ENCODE data around the gene PRPF19. TPM values are rescaled to one million over a fixed set of nuclear protein-coding genes. Genes with fewer than 3 reads are reported as not detected.
A peak's percentile ranks its signal among the peaks of the same experiment; 100 is the strongest.

PRPF19 gene
- total RNA-seq, 2 donors from 2014 or later = 55.8 to 58.8 TPM

DNA sequence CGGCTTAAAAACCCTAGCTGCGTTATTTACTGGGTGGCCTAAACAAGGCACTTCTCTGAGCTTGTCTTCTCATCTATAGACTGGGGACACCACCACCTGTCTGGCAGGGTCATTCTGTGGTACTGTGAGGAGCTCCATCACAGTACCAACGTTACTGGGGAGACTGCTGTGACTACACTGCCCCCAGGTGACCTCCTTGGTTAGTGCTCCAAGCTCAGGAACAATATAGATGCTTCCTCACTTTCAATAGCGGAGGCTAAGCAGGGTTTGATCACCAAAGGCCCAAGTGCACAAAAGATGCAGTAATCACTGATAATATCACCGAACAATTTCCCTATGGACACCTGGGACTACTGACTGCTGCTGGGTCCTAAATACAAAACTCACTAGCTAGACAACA is 18.8 kb downstream of the PRPF19 start:
- DNase-seq = peak in 1 of 2 donors; percentile 72
- peak; percentile 95 for ATAC-seq
- intact Hi-C loops (cut with DNase I, micrococcal nuclease) = loop anchor here in 1 of 2 donors (5.0 kb wide), 1 partner anchor 55 kb away; no protein-coding TSS in a partner anchor

DNA sequence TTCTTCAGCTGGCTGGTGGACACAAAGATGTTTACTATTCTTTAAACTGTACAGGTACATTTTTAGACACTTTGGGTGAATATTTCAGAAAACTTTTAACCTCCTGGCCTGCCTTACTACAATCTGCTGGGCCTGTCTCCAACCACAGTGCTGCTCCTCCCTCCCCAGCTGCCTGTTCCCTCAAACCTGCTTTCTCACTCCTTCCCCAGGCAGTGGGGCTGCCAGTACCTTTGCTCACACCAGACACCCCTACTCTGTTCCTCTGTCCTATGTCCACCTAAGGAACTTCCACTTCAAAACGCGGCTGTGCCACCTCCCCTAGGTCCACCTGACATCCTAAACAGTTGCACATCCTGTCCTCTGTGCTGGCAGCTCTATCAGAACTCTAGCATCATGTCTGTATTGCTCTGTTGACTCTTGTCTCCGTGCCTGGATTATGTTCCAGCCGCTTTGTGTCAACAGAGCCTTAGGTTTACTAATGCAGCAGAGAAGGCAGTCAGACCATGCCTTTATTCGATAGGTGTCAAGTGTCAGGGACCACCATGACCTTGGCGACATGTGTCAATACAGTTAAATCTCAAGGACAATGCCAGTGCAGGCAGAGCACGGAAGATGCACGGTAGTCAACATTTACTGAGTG is 25.6 kb downstream of the PRPF19 start:
- ATAC-seq = no peak
- intact Hi-C loops (cut with DNase I, micrococcal nuclease) = no loop called here
- no peak for DNase-seq

DNA sequence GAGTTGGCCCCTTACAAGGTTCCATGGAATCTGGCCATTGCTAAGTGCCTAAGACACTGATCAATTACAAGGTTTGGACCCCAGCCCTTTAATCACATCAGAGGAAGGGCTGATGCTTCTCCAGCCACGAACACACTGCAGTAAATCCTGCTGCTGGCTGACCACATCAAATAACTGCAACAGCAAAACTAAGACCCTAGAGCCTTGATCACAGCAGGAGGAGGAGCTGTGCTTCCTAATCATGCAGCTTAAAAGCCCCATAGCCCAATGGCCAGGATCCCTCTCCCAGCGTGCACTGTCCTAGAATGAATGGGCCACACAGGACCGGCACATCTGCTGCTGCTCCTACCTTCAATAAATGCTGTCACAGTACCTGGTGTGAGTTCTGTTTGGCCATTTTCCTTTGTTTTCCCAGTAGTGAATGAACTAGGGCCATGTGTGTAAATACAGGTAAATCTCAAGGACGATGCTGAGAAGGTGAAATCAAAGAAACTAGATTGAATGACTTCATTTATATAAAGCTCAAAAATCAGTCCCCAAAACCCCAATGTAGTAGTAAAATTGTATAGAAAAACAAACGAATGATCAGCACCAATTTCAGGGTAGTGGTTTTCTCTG is 26.3 kb downstream of the PRPF19 start:
- ATAC-seq = no peak
- DNase-seq = no peak
- intact Hi-C loops (cut with DNase I, micrococcal nuclease) = no loop called here

DNA sequence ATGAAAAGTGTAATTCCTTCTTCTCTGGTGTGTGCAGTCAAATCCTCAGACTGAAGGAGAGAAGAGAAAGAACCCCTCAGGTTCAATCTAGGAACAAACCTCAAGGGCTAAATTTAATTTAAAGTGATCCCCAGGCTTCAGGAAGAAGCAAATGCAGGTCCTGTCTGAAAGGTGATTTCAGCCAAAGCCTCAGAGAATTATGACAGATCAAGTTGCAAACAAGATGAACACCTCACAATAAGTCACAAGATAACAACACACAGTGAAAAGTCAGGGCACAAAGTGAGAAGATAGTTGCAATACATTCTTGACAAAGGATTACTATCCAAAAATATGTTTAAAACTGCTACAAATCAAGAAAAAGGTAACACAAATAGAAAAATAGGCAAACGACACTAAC is 27.3 kb downstream of the PRPF19 start:
- ATAC-seq (no peak), DNase-seq (no peak)
- intact Hi-C loops (cut with DNase I, micrococcal nuclease) = no loop called here

DNA sequence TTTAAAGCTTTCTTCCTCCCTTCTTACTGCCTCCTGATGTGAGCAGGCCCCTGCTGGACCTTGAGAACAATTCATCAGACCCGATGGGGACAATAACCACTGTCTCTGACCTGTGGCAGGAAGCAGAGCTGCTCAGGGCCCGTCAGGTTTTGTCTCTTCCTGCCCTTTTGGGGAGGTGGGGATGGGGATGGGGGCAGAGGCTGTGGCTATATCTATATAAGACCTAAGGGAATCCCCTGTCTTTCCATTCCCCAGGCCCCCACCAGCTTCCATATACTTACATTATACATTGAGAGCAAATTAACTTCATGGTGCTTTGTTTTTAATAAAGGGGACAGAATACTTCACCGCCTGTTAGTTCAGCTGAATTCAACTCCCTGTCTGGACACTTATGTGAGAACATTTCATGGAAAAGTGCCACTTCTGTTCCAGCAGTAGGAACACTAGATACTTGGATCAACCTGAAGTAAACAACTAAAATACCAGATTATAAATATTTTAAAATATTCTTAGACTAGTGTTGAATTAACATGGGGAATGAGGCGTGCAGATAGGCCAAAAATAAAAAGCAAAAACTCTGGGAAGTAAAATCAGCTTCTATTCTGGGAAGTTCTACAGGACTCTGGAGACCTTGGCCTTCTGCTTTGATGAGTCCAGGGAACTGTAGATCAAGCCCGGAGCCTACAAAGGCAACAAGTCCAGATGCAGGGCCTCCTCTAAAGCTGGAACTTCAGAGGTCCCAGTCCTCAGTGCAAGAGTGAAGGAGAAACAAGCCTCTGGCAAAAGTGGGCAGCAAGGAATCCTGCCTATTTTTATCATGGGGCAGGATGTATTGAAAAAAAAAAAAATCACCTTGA is 27.9 kb downstream of the PRPF19 start:
- DNase-seq (no peak), ATAC-seq (no peak)
- intact Hi-C loops (cut with DNase I, micrococcal nuclease) = no loop called here

DNA sequence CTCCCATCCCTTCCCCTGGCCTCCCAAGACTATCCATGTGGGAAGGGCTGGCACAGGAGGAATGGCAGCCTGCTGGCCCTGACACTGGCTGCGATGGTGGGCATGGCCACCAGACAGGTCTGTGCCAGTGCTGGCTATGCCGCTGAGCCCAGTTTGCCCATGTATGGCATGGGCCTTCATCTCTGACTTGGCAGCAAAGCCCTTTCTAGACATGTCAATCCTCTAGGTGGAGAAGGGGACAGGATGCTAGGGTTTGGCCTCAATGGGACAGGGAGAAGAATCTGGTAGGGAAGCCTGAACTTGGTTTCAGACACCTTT is 30.3 kb downstream of the PRPF19 start:
- no peak for DNase-seq
- intact Hi-C loops (cut with DNase I, micrococcal nuclease) = no loop called here
- no peak for ATAC-seq

DNA sequence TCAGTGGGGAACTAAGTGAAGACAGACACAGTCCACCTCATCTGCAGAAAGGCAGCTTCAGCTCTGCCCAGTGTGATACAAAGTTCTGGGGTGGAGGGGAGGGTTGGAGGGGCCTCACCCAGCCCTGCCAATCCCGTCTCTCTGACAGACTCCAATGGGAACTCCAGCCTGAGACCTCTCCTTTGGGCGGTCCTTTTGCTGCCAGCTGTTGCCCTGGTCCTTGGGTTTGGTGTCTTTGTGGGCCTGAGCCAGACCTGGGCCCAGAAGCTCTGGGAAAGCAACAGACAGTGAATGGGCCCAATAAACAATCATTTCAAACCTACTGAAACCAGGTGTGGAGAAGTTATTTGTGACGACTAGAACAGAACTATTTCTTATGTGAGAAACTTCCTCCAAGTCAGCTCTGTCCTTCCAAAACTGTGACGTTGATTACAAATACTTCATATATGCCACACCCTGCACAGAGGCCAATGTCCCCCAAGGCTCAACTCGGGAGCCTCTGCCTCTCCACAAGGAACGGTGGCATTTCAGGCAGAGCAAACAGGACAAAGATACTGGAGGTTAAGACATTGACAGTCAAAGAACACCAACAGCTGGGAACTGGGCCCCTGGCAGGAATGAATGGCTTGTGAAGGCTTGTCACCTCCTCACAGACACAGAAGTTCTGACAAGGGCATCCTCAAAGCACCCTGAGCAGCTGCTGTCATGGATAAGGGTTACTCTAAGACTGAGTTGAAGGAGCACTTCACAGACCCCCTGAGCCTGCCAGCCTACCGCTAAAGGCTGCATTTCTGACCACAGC is 30.8 kb downstream of the PRPF19 start:
- intact Hi-C loops (cut with DNase I, micrococcal nuclease) = no loop called here

DNA sequence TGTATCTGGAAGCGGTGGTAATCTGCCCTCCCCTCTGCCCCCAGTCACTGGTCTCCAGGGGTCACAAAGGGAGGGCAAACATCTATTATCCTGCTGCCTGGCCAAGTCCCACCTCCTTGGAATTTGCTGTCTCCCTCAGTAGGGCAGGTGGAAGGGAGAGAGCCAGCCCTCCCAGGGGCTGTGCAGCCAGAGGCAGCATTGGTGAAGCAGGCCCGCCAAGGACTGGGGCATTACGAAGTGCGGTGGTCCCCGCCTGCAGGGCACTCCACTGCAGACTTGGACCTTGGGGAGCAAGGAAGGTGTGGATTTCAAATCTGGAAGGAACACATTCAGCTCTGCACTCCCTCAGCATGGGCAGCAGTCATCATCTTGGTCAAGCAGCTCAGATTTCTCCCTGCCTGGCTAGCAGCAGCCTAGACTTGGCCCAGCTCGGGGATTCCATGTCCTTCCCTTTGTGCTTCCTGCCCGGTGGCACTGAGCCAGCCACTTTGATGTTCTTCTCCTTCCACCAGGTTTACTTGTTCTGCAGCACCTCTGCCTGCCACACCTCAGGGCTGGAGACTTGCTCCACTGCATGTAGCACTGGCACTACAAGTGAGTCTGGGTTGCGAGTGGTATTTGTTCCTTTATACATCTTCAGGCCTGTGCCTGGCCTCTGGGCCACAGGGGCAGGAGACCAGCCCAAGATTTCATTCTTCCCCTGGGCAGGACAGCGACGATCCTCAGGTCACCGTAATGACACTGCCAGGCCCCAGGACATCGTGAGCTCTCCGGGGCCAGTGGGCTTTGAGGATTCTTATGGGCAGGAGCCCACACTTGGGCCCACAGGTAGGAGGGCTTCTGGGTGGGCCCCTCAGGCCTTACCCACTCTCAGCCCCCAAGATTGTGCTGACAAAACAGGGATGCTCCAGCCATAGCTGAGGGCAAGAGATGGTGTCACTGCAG is 31.7 kb downstream of the PRPF19 start:
- intact Hi-C loops (cut with DNase I, micrococcal nuclease) = no loop called here
- DNase-seq (no peak), ATAC-seq (no peak)

More for the DNA sequence above, 30.8 kb downstream of the PRPF19 start:
- ATAC-seq (peak; percentile 52), DNase-seq (no peak)

DNA sequence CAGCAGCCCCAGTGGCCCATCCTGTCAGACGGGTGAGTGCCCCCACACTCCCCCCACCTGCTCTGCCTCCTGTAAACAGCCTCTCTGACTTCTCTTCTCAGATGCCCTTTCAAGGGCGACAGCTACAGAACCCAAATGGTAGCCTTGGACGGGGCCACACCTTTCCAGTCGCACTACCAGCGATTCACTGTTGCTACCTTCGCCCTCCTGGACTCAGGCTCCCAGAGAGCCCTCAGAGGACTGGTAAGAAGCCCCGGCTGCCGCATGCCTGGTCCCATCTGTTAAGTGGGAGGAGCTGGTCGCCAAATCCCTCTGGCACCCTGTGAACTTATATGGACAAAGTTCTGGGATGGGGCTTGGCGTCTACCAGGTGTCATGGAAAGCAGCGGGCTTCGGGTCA is 32.9 kb downstream of the PRPF19 start:
- DNase-seq = no peak
- intact Hi-C loops (cut with DNase I, micrococcal nuclease) = no loop called here
- ATAC-seq = no peak

DNA sequence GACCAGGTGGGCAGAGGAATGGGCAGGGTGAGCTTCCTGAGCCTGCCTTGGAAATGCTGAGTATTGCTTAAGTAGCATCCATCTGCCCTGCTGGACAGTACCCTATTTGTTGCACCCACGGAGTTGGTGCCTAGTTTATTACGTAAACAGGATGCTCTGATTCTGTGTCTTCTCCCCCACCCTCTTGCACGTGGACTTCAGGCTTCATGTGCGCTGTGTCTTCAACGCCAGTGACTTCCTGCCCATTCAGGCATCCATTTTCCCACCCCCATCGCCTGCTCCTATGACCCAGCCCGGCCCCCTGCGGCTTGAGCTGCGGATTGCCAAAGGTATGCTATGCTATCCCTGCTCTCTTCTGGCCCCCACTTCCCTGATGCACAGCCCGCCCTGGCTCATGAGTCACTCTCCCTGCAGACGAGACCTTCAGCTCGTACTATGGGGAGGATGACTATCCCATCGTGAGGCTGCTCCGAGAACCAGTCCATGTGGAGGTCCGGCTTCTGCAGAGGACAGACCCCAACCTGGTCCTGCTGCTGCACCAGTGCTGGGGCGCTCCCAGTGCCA is 33.3 kb downstream of the PRPF19 start:
- intact Hi-C loops (cut with DNase I, micrococcal nuclease) = no loop called here
- ATAC-seq (no peak), DNase-seq (no peak)

DNA sequence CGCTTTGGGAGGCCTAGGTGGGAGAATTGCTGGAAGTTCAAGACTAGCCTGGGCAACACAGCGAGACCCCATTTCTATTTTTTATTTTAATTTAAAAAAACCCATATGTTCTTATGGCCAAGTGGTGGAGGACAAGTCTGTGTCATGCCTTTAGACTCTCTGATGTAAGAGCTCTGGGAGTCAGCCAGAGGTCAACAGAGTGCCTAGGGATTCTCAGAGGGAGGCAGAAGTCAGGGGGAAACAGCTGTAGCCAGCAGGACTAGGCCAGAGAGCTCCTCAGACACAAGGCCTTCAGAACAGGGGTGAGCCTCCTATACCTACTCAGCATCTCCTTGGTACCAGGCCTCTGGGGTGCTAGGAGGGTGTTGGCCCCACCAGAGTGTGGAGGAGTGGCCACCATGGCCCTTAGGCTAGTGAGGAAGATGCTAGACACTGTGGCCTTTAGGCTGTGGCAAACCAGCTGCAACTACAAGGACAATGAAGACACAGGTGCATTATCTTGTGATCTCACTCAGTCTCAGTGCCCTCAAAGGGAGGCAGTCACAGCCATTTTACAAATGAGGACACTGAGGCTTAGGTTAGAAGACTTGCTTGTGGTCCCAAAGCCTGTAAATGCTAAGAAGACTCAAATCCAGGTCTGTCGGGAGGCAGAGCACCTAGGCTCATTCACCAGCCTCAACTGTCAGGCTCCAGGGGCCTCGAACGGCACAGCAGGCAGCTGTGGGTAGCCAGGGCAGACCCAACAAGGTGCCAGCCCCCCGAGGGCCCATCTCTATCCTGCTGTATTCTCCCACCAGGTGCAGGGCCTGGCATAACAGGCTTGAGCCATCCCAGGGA is 34.0 kb downstream of the PRPF19 start:
- DNase-seq = no peak
- ATAC-seq = no peak
- intact Hi-C loops (cut with DNase I, micrococcal nuclease) = no loop called here

DNA sequence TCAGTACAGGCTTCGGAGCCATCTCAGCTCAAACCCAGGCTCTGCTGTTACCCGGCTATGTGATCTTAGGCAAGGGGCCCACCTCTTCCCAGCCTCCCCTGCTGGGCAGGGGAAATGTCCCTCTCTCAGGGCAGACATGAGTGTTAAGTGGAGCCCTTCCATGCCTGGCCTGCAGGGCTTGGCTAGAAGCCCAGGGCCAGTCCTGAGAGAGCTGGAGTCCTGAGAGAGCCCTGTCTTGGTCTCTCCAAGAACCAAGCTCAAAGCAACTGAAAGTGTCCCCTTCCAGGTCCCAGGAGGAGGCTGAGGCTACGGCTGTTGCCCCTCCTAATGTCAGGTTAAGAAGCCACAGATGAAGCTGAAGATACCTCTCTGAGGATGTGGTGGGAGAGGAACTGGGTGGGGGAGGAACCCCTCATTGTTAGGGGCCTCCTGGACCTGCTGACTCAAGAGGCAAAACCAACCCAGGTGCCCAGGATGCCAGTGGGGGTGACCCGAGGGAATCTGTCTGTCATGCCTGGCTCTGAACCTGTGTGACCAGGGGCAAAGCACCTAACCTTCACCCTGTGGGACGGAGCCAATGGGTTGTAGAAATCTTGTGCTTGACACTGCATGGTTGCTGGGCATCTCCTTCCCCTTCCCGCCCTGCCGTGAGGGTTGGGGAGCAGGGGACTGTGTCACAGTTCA is 34.9 kb downstream of the PRPF19 start:
- DNase-seq (no peak), ATAC-seq (no peak)
- intact Hi-C loops (cut with DNase I, micrococcal nuclease) = no loop called here

DNA sequence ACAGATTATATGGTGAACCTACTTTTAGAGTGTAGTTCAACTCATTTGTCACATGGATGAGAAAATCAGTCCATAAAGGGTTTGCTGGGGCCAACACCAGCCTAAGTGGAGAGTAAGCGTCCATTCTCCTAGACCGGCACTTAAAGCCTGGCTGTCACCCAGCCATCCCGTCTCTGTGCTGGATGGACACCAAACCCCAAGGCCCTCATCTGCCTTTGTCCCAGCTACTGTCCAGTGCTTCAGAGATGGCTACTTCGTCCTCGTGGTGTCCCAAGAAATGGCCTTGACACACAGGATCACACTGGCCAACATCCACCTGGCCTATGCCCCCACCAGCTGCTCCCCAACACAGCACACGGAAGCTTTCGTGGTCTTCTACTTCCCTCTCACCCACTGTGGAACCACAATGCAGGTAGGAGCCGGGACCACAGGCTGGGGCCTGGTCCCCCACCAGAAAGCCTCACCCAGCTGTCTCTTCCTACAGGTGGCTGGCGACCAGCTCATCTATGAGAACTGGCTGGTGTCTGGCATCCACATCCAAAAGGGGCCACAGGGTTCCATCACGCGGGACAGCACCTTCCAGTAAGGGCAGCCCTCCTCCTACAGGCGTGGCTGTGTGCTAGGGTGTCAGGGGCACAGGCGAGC is 35.5 kb downstream of the PRPF19 start:
- intact Hi-C loops (cut with DNase I, micrococcal nuclease) = no loop called here
- no peak for DNase-seq

DNA sequence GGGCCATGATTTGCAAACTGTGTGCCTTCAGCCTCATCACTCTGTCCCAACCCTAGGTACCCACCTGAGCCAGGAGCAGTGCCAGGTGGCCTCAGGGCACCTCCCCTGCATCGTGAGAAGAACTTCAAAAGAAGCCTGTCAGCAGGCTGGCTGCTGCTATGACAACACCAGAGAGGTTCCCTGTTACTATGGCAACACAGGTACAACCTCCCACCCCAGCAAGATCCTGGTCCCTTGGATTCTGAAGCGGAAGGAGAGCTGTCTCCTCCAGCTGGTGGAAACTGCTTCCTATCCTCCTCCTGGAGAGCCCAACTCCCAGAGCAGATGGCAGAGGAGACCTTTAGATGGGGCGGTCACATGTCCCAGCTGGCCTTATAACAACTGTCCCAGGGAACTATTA is 36.1 kb downstream of the PRPF19 start:
- DNase-seq (no peak), ATAC-seq (peak; percentile 20)
- intact Hi-C loops (cut with DNase I, micrococcal nuclease) = no loop called here

More for the DNA sequence above, 35.5 kb downstream of the PRPF19 start:
- ATAC-seq = no peak

DNA sequence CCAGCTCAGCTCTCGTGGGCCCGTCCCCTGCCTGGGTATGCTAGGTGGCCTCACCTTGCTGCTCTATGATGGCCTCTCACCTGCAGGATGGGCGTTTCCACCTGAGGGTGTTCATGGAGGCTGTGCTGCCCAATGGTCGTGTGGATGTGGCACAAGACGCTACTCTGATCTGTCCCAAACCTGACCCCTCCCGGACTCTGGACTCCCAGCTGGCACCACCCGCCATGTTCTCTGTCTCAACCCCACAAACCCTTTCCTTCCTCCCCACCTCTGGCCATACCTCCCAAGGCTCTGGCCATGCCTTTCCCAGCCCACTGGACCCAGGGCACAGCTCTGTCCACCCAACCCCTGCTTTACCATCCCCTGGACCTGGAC is 36.9 kb downstream of the PRPF19 start:
- intact Hi-C loops (cut with DNase I, micrococcal nuclease) = no loop called here
- DNase-seq (peak in 1 of 2 donors; percentile 2), ATAC-seq (no peak)
